PC-3 (cell line): ENCODE data around the gene CCDC69. TPM values are rescaled to one million over a fixed set of nuclear protein-coding genes. Genes with fewer than 3 reads are reported as not detected.

ENCODE experiments used
- ATAC-seq: fragments of 200-7000 bp; cut with Tn5 transposase; 2 replicates; pipeline ENCODE4 v1.9.1; 2020; ENCODE audit warnings: mild to moderate bottlenecking, moderate library complexity
- BruUV-seq: library from RNA; stranded (reverse); fragments of 400-500 nt; replicated peaks from 2 replicates; lab custom pipeline; 2021; lab: Mats Ljungman, UMichigan
- CTCF ChIA-PET: fragments of 300-600 bp; sonication (Branson Sonifier 250); formaldehyde crosslinking; loops from one replicate; lab custom pipeline; 2022; ENCODE audit warnings: antibody characterized with exemption; lab: Charles Lee
- POLR2A ChIA-PET: fragments of 300-600 bp; sonication (Branson Sonifier 250); formaldehyde crosslinking; loops from one replicate; lab custom pipeline; 2022; ENCODE audit warnings: antibody characterized with exemption; ENCODE audit not compliant: unreplicated experiment; lab: Charles Lee
- DNase-seq: peaks from one replicate; pipeline ENCODE4 v3.0.0-alpha.2; 2015
- H2AFZ ChIP-seq: fragments of 300-600 bp; sonication (generic); 2 replicates; pipeline ENCODE4 v1.6.0; 2016; ENCODE audit warnings: antibody characterized with exemption, low read length
- H3F3A ChIP-seq: fragments of 300-600 bp; sonication (generic); one replicate; pipeline ENCODE4 v1.6.0; 2017; ENCODE audit warnings: antibody characterized with exemption, low read length, control low read depth, mild to moderate bottlenecking; ENCODE audit not compliant: unreplicated experiment
- H3K27ac ChIP-seq: fragments of 300-600 bp; sonication (generic); 2 replicates; pipeline ENCODE4 v1.5.1; 2016; ENCODE audit warnings: mild to moderate bottlenecking, low read length
- H3K27me3 ChIP-seq: fragments of 300-600 bp; sonication (generic); 2 replicates; pipeline ENCODE4 v1.6.1; 2016; ENCODE audit warnings: low read length, mixed read lengths
- H3K36me3 ChIP-seq: fragments of 300-600 bp; sonication (generic); 2 replicates; pipeline ENCODE4 v1.6.1; 2016; ENCODE audit warnings: low read depth, mixed run types, low read length, mixed read lengths
- H3K4me1 ChIP-seq: fragments of 300-600 bp; sonication (generic); 2 replicates; pipeline ENCODE4 v1.5.1; 2016; ENCODE audit warnings: low read length; ENCODE audit not compliant: insufficient read depth
- H3K4me2 ChIP-seq: fragments of 300-600 bp; sonication (generic); 2 replicates; pipeline ENCODE4 v1.6.0; 2016; ENCODE audit warnings: low read length
- H3K4me3 ChIP-seq: fragments of 300-600 bp; sonication (generic); 2 replicates; pipeline ENCODE4 v1.5.1; 2016; ENCODE audit warnings: mild to moderate bottlenecking, low read length, mixed read lengths
- H3K79me2 ChIP-seq: fragments of 300-600 bp; sonication (generic); 2 replicates; pipeline ENCODE4 v1.6.1; 2017; ENCODE audit warnings: low read length, mixed read lengths
- H3K9ac ChIP-seq: fragments of 300-600 bp; sonication (generic); 2 replicates; pipeline ENCODE4 v1.6.0; 2016; ENCODE audit warnings: mild to moderate bottlenecking, low read length
- H3K9me2 ChIP-seq: fragments of 300-600 bp; sonication (generic); replicated peaks from 2 replicates; pipeline ENCODE4 v1.6.1; 2016; ENCODE audit warnings: mixed run types, low read length, mixed read lengths
- H3K9me3 ChIP-seq: fragments of 300-600 bp; sonication (generic); 2 replicates; pipeline ENCODE4 v1.6.1; 2016; ENCODE audit warnings: low read length, mixed read lengths
- H4K20me1 ChIP-seq: fragments of 300-600 bp; sonication (generic); 2 replicates; pipeline ENCODE4 v1.6.1; 2016; ENCODE audit warnings: low read length, mixed read lengths
- CTCF ChIP-seq: fragments of 300-600 bp; sonication (generic); conservative IDR thresholded peaks from 2 replicates; pipeline ENCODE4 v1.5.1; 2017; ENCODE audit warnings: antibody characterized with exemption, low read depth, mild to moderate bottlenecking, low read length
- EZH2 ChIP-seq: fragments of 300-600 bp; sonication (generic); IDR thresholded peaks from one replicate; pipeline ENCODE4 v1.6.1; 2017; ENCODE audit warnings: antibody characterized with exemption, mild to moderate bottlenecking, low read length; ENCODE audit not compliant: unreplicated experiment
- EZH2phosphoT487 ChIP-seq: fragments of 300-600 bp; sonication (generic); IDR thresholded peaks from 2 replicates; pipeline ENCODE4 v1.6.1; 2018; ENCODE audit warnings: mild to moderate bottlenecking, antibody characterized with exemption, low read length, borderline replicate concordance
- intact Hi-C: fragments of 100-400 bp; cut with micrococcal nuclease; formaldehyde crosslinking; loops from 2 replicates; pipeline ENCODE4 v1.9.0; 2023
- total RNA-seq: library from RNA; depleted of rRNA; stranded (reverse); fragments of >200 nt; gene quantifications from 2 replicates; pipeline ENCODE4 v1.2.3, GENCODE V29; 2014

CCDC69 gene
- total RNA-seq, 1 experiment from 2014 or later = 26.4 TPM

DNA sequence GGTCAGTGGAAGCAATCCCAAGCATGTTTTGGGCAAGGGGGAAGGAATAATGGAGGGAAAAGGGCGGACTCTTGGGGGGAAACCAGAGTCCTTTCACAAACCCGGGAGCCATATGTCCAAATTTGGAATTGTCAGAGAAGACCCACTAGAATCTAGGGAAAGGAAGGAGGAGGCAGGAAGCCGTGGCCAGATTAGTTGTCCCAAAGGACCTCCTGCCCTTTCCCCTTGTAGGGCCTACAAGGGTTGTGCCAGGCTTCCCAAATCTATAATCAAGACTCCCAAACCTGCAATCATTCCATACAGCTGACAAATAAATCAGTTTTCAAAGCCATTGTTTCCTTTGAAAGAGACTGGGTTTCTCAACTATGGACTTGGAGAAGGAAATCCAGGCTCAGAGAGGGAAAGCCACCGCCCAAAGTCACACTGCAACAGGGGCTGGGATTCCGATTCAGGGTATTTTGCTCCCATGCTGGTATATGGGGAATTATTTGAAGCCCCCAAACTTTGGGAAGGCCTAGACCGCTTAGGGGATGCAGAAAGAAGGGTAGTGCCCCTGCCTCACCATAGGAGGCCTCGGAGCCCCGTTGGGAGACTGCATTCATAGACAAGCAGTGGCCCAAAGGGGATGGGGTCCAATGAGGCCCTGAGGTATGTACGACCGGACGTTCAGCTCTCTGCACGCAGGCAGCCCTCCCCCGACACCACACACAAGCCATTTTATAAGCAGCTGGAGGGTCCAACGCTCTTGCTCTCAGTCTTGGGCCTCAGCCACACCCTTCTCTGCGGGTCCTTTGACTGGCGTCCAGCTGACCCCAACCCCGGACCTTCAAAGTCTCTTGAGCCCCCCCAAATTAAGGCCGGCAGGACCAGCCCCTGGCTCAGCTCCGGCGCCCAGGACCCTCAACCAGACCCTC, 67.1 kb downstream of the CCDC69 start:
- Histone ChIP-seq H3K4me1 (peaks cover 28% of the 10 kb centered on the region), H3K4me3 (peak overlapping the region; percentile 67), H4K20me1 (no peaks in the 10 kb centered on the region), H3K9me2 (no peaks in the 10 kb centered on the region), H3K27ac (no peak overlapping the region), H3K9ac (peak overlapping the region; percentile 66), H3K9me3 (no peaks in the 10 kb centered on the region), H3F3A (no peaks in the 10 kb centered on the region), H3K36me3 (no peaks in the 10 kb centered on the region), H3K4me2 (peak overlapping the region; percentile 89), H3K79me2 (peaks cover 31% of the 10 kb centered on the region), H2AFZ (peak overlapping the region; percentile 95), H3K27me3 (no peaks in the 10 kb centered on the region)
- TF ChIP-seq EZH2phosphoT487 (no peak), CTCF (no peak), EZH2 (no peak)
- ChIA-PET CTCF (interaction anchor here (0.6 to 0.7 kb wide), 2 partner anchors 82 to 96 kb away, joined by 3 to 4 read pairs; no protein-coding TSS in a partner anchor), POLR2A (interaction anchor here (0.6 kb wide), 1 partner anchor 154 kb away, joined by 15 read pairs; no protein-coding TSS in a partner anchor)
- BruUV-seq = TSS peak; percentile 45
- DNase-seq = no peak
- peak; percentile 12; the same call in 1 of the 2 replicates for ATAC-seq
- intact Hi-C loops = no loop called here

DNA sequence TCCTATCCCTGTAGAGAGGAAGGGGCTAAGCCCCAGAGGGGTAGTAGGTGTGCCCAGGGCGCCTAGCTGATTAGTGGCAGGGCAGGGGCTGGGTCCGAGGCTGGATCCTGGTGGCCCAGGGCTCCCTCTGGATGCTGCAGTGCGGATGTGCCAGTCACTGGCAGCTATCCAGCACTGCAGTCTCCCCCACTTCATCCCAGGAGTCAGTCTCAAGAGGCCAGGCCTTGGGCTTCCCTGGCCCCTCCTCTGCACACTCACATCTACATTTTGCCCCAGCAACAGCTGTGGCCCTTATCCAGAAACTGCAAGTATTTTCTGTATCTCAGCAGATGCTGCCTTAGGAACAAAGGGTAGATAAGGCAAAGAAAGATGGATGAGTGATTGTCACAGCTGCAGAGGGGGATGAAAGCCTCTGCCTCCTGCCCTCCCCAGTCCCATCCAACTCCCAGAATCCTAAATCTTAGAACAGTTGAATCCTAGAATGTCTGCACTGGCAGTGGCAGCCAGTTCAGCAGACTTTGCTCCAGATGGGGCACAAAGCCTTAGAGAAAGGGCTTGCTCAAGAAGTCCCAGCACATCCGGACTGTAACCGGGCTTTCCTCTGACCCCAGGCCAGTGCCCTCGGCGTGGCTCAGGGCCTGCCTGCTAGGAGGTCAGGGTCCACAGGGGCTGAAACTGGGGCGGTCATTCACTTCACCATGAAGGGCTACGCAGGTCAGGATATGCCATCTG, 68.0 kb downstream of the CCDC69 start:
- Histone ChIP-seq H2AFZ (no peak overlapping the region), H3K4me1 (peaks cover 28% of the 10 kb centered on the region), H3K9me3 (no peaks in the 10 kb centered on the region), H3K27ac (no peak overlapping the region), H4K20me1 (no peaks in the 10 kb centered on the region), H3F3A (no peaks in the 10 kb centered on the region), H3K9me2 (no peaks in the 10 kb centered on the region), H3K79me2 (peaks cover 31% of the 10 kb centered on the region), H3K36me3 (no peaks in the 10 kb centered on the region), H3K4me3 (peak overlapping the region; percentile 67; the same call in 1 of the 2 replicates), H3K9ac (no peak overlapping the region), H3K4me2 (peak overlapping the region; percentile 89), H3K27me3 (no peaks in the 10 kb centered on the region)
- ChIA-PET POLR2A (no interaction called here), CTCF (no interaction called here)
- ATAC-seq (no peak), DNase-seq (no peak)
- intact Hi-C loops = no loop called here
- TF ChIP-seq EZH2phosphoT487 (no peak), CTCF (no peak), EZH2 (no peak)
- no TSS peak for BruUV-seq
